ENCODE results near the gene KLHL28.
A peak's percentile ranks its signal among the peaks of the same experiment; 100 is the strongest.

KLHL28 gene

GRCh38 chr14:44961554-44962333 lies at the start of gene KLHL28, which contains the start of gene TOGARAM1:
Gene KLHL28 (minus strand): TSS chr14:44961947. CDS start chr14:44945928, 16,019 bp downstream.
Gene TOGARAM1 (plus strand): TSS chr14:44962190. CDS start chr14:44962422, 232 bp downstream.
- DNase-seq, result peak; percentile 97

DNA sequence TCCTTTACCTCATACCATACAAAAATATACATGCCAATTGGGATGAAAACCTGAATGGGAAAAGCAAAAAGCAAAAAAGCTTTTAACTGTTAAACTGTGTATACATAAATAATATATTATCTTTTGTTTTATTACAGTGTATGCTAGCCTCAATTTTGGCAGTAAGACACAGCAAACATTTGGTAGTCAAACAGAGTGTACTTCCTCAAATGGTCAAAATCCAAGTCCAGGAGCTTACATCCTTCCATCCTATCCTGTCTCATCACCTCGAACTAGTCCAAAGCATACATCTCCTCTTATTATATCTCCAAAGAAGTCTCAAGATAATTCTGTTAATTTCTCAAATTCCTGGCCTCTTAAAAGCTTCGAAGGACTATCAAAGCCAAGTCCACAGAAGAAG lies 42.2 kb upstream of the KLHL28 start:
- DNase-seq, result no peak

DNA sequence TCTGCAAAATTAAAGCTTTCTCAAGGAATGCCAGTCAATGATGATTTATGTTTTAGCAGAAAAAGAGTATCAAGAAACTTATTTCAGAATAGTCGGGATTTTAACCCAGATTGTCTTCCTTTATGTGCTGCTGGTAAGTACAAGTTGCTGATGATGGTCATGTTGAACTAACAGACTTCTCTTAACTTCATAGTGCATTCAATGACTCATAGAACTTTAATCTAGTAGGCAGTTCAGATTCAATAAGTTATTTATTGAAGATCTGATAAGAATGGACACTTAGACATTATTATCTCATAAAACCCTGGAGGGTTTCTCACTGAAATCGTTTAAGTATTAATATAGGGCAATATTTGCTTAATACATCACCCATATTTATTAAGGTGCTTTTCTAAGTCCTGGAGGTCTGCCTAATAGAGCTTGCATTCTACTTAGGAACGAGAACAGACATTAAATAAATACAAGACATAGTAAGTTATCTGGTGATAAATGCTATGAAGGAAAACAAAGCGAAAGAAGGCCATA lies 34.1 kb upstream of the KLHL28 start:
- DNase-seq, result no peak

DNA sequence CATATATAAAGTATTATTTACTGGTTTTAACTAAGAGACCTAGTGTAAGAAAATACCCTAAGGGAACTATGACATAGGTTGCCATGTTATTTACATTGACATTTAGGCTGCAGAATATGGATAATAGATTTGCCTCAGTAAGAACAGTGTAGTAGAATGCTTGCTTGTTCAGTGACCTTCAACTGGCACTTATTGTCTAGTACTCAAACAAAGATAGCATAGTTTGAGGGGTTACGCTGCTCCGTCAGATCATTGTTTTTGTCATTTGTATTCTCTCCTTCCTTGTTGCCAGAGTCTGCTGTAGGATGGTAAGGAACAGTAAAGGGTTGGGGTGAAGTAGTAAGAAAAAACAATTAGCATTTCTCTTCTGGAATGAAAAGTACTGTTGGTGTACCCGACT lies 33.4 kb upstream of the KLHL28 start:
- no peak for DNase-seq

- DNase-seq, result no peak
These were observed 28.8 kb upstream of the KLHL28 start for GRCh38 chr14:44990533-44990932.

- DNase-seq, result no peak
These were observed 28.0 kb upstream of the KLHL28 start for GRCh38 chr14:44989497-44990440.

DNA sequence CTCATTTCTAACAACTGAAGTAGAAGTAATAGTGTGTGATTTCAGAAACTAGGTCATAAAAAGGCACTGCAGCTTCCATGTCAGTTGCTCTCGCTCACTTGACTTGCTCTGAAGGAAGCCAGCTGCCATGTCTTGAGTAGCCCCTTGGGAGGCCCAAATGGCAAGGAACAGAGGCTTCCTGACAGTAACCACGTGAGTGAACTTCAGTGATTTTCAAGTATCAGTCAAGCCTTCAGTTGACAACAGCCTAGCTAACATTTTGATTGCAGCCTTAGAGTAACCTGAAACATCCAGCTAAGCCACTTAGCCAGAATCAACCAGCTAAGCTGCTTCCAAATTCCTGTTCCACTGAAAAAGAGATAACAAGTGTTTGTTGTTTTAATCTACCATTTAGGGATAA lies 26.9 kb upstream of the KLHL28 start:
- no peak for DNase-seq

- DNase-seq, result no peak
These were observed 20.8 kb upstream of the KLHL28 start for GRCh38 chr14:44982594-44982993.

GRCh38 chr14:44981198-44981597 lies 19.5 kb upstream of the KLHL28 start:
- no peak for DNase-seq

DNA sequence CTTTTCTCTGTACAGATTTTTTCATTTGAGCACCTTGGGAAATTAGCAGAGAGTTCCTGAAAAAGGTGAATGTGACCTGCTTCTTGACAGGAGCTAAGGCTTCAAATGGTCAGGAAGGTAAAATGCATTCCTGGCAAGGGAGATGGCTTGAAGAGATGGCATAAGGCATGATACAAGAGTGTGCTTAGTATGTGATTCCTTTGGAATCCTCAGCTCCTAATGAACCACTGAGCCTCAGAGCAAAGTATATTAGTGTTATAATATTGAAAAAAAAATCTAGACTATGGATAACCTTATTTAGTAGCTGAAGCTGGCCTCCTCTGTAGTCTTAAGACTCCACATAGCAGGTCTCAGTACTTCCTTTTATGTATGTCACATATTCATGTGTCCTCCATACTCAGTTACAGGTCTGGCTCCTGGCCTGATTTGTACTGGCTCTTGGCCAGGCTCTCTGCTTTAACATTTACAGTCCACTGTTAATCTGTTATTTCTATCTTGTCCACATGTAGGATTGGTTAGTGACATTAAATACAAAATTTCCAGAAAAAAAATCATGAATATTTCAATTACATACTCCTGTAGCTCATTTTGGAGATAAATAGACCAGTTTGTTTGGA lies 18.1 kb upstream of the KLHL28 start:
- DNase-seq, result no peak

DNA sequence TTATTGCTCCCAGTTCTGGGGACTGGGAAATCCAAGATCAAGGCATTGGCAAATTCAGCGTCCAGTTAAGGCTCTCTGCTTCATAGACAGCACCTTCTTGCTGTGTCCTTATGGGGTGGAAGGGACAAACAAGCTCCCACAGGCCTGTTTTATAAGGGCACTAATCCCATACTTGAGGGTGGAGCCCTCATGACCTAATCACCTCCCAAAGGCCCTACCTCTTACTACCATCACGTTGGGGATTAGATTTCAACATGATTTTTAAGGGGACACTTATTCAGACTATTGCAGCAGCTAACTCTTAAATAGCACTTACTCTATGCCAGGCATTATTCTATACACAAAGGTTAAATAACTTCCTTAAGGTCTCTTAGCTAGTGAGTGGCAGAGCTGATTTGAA lies 17.5 kb upstream of the KLHL28 start:
- no peak for DNase-seq

DNA sequence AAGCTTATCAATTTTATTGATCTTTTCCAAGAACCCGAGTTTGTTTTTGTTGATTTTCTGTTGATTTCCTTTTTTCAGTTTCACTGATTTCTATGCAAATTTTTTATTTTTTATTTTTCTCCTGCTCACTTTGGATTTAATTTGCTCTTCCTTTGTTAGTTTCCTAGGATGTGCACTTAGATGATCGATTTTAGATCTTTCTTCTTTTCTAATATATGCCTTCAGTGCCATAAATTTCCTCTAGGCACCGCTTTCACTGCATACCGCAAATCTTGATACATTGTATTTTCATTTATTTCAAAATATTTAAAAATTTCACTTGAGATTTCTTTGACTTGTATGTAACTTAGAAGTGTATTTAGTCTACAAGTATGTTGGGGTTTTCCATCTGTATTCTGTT lies 9.7 kb upstream of the KLHL28 start:
- no peak for DNase-seq

- no peak for DNase-seq
These were observed 9.2 kb upstream of the KLHL28 start for GRCh38 chr14:44970907-44971306.

- no peak for DNase-seq
These were observed 7.0 kb upstream of the KLHL28 start for GRCh38 chr14:44968714-44969113.

DNA sequence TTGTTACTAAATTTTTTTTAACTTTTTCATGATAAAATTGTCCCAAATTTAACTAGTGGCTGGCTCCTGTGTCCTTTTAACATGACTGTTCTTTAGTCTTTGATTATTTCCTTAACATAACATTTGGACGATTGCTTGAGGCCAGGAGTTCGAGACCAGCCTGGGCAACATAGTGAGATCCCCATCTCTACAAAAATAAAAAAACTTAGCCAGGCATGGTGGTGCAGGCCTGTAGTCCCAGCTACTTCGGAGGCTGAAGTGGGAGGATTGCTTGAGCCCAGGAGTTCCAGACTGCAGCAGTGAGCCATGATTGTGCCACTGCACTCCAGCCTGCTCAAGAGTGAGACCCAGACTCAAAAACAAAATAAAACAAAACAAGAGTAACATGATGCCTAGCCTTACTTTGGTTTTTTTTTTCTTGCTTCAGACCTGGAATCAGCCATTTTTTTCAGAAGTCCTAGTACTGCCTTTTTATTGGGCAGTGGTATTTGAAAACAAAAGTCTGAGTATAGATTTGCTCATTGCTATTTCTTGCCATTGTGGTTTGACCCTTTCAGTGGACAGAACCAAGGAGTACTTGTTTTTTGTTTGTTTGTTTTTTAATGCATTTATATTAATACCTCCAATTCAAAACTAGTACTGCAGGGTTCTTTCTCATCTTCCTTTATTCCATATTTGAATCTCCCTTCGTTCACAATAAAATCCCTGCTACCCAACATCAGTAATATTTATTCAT lies 5.0 kb upstream of the KLHL28 start:
- DNase-seq, result no peak

DNA sequence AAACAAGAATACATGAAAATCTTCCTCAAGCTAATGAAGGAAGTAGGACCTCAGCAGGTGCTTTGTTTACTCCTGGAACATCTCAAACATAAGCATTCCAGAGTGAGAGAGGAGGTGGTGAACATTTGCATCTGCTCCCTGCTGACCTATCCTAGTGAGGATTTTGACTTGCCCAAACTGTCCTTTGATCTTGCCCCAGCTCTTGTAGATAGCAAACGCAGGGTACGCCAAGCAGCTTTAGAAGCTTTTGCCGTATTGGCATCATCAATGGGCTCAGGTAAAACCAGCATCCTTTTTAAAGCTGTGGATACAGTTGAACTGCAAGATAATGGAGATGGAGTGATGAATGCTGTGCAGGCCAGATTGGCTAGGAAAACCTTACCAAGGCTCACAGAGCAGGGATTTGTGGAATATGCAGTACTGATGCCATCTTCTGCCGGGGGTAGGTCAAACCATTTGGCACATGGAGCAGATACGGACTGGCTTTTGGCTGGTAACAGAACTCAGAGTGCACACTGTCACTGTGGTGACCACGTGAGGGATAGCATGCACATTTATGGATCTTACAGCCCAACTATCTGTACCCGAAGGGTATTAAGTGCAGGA lies 2.1 kb upstream of the KLHL28 start:
- DNase-seq, result no peak

DNA sequence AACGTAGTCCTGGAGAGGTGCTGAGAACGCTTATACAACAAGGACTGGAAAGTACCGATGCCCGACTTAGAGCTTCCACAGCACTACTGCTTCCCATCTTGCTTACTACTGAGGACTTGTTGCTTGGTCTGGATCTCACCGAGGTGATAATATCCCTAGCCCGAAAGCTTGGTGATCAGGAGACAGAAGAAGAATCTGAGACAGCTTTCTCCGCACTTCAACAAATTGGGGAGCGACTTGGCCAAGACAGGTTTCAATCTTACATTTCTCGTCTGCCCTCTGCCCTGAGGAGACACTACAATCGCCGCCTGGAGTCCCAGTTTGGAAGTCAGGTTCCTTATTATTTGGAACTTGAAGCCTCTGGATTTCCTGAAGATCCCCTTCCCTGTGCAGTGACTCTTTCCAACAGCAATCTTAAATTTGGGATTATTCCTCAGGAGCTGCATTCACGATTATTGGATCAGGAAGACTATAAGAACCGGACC lies 1.3 kb upstream of the KLHL28 start:
- DNase-seq, result no peak

- peak; percentile 24 for DNase-seq
These were observed 742 bp upstream of the KLHL28 start for GRCh38 chr14:44962334-44963043.

- peak; percentile 63 for DNase-seq
These were observed 595 bp downstream of the KLHL28 start for GRCh38 chr14:44961151-44961553.

DNA sequence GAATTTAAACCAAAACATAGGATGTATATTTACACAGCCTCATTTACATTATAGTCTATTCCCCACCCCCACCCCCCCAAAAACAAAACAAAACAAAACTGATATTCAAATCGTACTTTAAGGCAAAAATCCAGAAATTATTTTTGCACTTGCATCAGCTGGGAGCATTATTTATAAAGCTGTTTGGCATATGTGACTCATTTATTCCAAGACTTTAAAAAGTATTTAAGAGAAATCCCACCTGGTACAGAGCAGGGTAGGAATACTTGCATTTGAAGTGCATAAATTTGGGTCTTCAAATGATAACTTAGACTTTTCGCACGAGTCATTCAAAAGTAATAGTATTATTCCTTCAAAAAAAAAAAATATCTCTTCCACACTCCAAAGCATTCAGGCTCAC lies 1.1 kb downstream of the KLHL28 start:
- DNase-seq, result no peak

- no peak for DNase-seq
These were observed 1.6 kb downstream of the KLHL28 start for GRCh38 chr14:44960146-44960545.

All from stimulated activated CD4-positive, alpha-beta T cell treated with anti-CD3 and anti-CD28 coated beads, Interleukin-1b, Interleukin-23, amount 100 ng/mL, for 48 hours (primary cell).